ENCODE measurements around the gene PYCR2. TPM values are rescaled to one million over a fixed set of nuclear protein-coding genes. Genes with fewer than 3 reads are reported as not detected.

The PYCR2 gene
- polyA plus RNA-seq, 3 donors = 54.7 to 63.6 (median 57.1) TPM

- no peak for DNase-seq
Measured at GRCh38 chr1:225928186-225929175, 4.4 kb upstream of the PYCR2 start.

GRCh38 chr1:225926551-225927113, 2.6 kb upstream of the PYCR2 start:
- no peak for DNase-seq

- no peak for DNase-seq
Measured at GRCh38 chr1:225923381-225923691, 714 bp downstream of the PYCR2 start.

GRCh38 chr1:225921734-225922709, 2.0 kb downstream of the PYCR2 start:
- no peak for DNase-seq

GRCh38 chr1:225919906-225920305, 4.1 kb downstream of the PYCR2 start:
- no peak for DNase-seq

- no peak for DNase-seq
Measured at GRCh38 chr1:225918280-225918679, 5.8 kb downstream of the PYCR2 start.

- no peak for DNase-seq
Measured at GRCh38 chr1:225917536-225917935, 6.5 kb downstream of the PYCR2 start.

- no peak for DNase-seq
Measured at GRCh38 chr1:225917101-225917500, 6.9 kb downstream of the PYCR2 start.

GRCh38 chr1:225915538-225915991, 8.5 kb downstream of the PYCR2 start:
- DNase-seq = no peak

GRCh38 chr1:225914947-225915346, 9.1 kb downstream of the PYCR2 start:
- no peak for DNase-seq

GRCh38 chr1:225914391-225914790, 9.7 kb downstream of the PYCR2 start:
- DNase-seq = no peak

GRCh38 chr1:225911191-225912130, 12.6 kb downstream of the PYCR2 start:
- no peak for DNase-seq

- DNase-seq = no peak
Measured at GRCh38 chr1:225909477-225909876, 14.6 kb downstream of the PYCR2 start.

GRCh38 chr1:225908773-225909172, 15.3 kb downstream of the PYCR2 start:
- DNase-seq = no peak

GRCh38 chr1:225908013-225908640, 15.9 kb downstream of the PYCR2 start:
- DNase-seq = no peak

GRCh38 chr1:225907341-225907740, 16.7 kb downstream of the PYCR2 start:
- no peak for DNase-seq

GRCh38 chr1:225906467-225906866, 17.6 kb downstream of the PYCR2 start:
- DNase-seq = no peak

- DNase-seq = no peak
Measured at GRCh38 chr1:225903623-225904022, 20.4 kb downstream of the PYCR2 start.

GRCh38 chr1:225899044-225899925, 24.8 kb downstream of the PYCR2 start:
- DNase-seq = no peak
